Esophagus muscularis mucosa (tissue), 3 donors: ENCODE measurements around the gene AIG1.

Experiments used
- CTCF ChIP-seq, 3 experiments: fragments of 200-600 bp in 2 of 3; fragments of 450-650 bp in 1 of 3; sonication (generic) in 2 of 3; IDR thresholded peaks; one replicate each; pipeline ENCODE4 v1.5.1; 2017 to 2019; ENCODE audit warnings: antibody characterized with exemption in 3 of 3, mild to moderate bottlenecking in 2 of 3, moderate library complexity in 1 of 3
- POLR2AphosphoS5 ChIP-seq, 2 donors: sonication (generic); formaldehyde crosslinking; IDR thresholded peaks; one replicate each; pipeline ENCODE4 v1.6.1; 2017; ENCODE audit warnings: antibody characterized with exemption in 2 of 2

GRCh38 chr6:143222310-143222709, 161.6 kb downstream of the AIG1 start:
- TF ChIP-seq POLR2AphosphoS5 (IDR thresholded peaks at IDR 0.05): no peak
- TF ChIP-seq CTCF (IDR thresholded peaks at IDR 0.05): no peak
